K562 (cell line): ENCODE measurements around the gene SLC35G4. TPM values are rescaled to one million over a fixed set of nuclear protein-coding genes. Genes with fewer than 3 reads are reported as not detected.

Source experiments
- ATAC-seq: fragments of 200-7000 bp; cut with Tn5 transposase; 3 replicates; pipeline ENCODE4 v1.9.1; 2020; ENCODE audit warnings: moderate library complexity
- BruUV-seq: library from RNA; stranded (reverse); fragments of 400-500 nt; replicated peaks from 2 replicates; lab custom pipeline; 2021; lab: Mats Ljungman, UMichigan
- CTCF ChIA-PET: fragments of 300-600 bp; formaldehyde crosslinking; extraction: SDS; loops from one replicate; lab custom pipeline; 2021; ENCODE audit warnings: low intra/inter-chr PET ratio; lab: Yijun Ruan, JAX
- POLR2A ChIA-PET: fragments of 300-600, 350-650 bp; sonication (Branson Sonifier 250); formaldehyde crosslinking; extraction: SDS; loops from one replicate; lab custom pipeline; 2021; ENCODE audit warnings: antibody characterized with exemption, inconsistent platforms; lab: Yijun Ruan, JAX
- DNase-seq, 4 experiments: peaks; one replicate each; pipeline versions ENCODE4 v3.0.0 to v3.0.0-alpha.2; 2011 to 2018; ENCODE audit warnings: low spot score in 3 of 4, mixed read lengths in 3 of 4; ENCODE audit errors: extremely low read depth in 1 of 4
- FAIRE-seq: peaks from 2 replicates; lab custom pipeline; 2011; peaks lifted over from hg19 to GRCh38; lab: Jason Lieb, UNC
- H2AFZ ChIP-seq: 2 replicates; pipeline ENCODE4 v1.6.0; 2011; ENCODE audit warnings: low read depth, low read length, control low read depth, inconsistent platforms
- H3K27ac ChIP-seq: fragments of 200-600 bp; 3 replicates; pipeline ENCODE4 v1.8.0; 2011; ENCODE audit warnings: low read depth, mild to moderate bottlenecking, control low read depth, inconsistent platforms, low read length, moderate library complexity, mixed read lengths; ENCODE audit errors: extremely low read depth
- H3K27me3 ChIP-seq, 2 experiments: fragments of 300-600 bp in 1 of 2; 2 replicates in 1 of 2; 3 replicates in 1 of 2; pipeline versions ENCODE4 v1.6.0 to v1.8.0; 2011; ENCODE audit warnings: inconsistent platforms in 2 of 2, low read length in 2 of 2, mild to moderate bottlenecking in 1 of 2, mixed read lengths in 1 of 2, moderate library complexity in 1 of 2; ENCODE audit not compliant: control insufficient read depth in 2 of 2, insufficient read depth in 2 of 2
- H3K36me3 ChIP-seq: fragments of 300-600 bp; 3 replicates; pipeline ENCODE4 v1.8.0; 2011; ENCODE audit warnings: mild to moderate bottlenecking, low read length, inconsistent platforms; ENCODE audit not compliant: control insufficient read depth, insufficient read depth
- H3K4me1 ChIP-seq, 2 experiments: fragments of 200-600 bp in 1 of 2; replicated peaks in 1 of 2; 2 replicates in 1 of 2; 3 replicates in 1 of 2; pipeline versions ENCODE4 v1.5.1 to v1.8.0; 2011; ENCODE audit warnings: inconsistent platforms in 2 of 2, low read length in 2 of 2, mild to moderate bottlenecking in 1 of 2, mixed read lengths in 1 of 2, moderate library complexity in 1 of 2; ENCODE audit not compliant: control insufficient read depth in 2 of 2, insufficient read depth in 2 of 2
- H3K4me2 ChIP-seq: 2 replicates; pipeline ENCODE4 v1.6.1; 2011; ENCODE audit warnings: low read length, control low read depth, inconsistent platforms, mixed read lengths; ENCODE audit not compliant: insufficient read depth
- H3K4me3 ChIP-seq: fragments of 200-600 bp; sonication (generic), shearing (Covaris generic); 2 replicates; pipeline ENCODE4 v1.5.1; 2016; ENCODE audit warnings: control low read depth, inconsistent platforms
- H3K79me2 ChIP-seq: fragments of 200-600 bp; 3 replicates; pipeline ENCODE4 v1.8.0; 2011; ENCODE audit warnings: low read length, inconsistent platforms; ENCODE audit not compliant: control insufficient read depth, insufficient read depth
- H3K9ac ChIP-seq, 2 experiments: 2 replicates each; pipeline versions ENCODE4 v1.6.0 to v1.6.1; 2011; ENCODE audit warnings: low read depth in 2 of 2, low read length in 2 of 2, control low read depth in 1 of 2, inconsistent platforms in 1 of 2, mild to moderate bottlenecking in 1 of 2, mixed read lengths in 1 of 2; ENCODE audit not compliant: insufficient read depth in 1 of 2
- H3K9me1 ChIP-seq: one replicate; pipeline ENCODE4 v1.6.0; 2011; ENCODE audit warnings: inconsistent platforms, mild to moderate bottlenecking, low read length, moderate library complexity; ENCODE audit not compliant: control insufficient read depth, insufficient read depth
- H3K9me3 ChIP-seq: replicated peaks from 2 replicates; pipeline ENCODE4 v1.5.1; 2011; ENCODE audit warnings: low read depth, low read length, inconsistent platforms; ENCODE audit not compliant: control insufficient read depth, insufficient read depth
- H4K20me1 ChIP-seq: replicated peaks from 2 replicates; pipeline ENCODE4 v1.6.1; 2011; ENCODE audit warnings: low read length, inconsistent platforms, mixed read lengths; ENCODE audit not compliant: control insufficient read depth, insufficient read depth
- AFF1 ChIP-seq, 2 experiments: fragments of 450-650 bp; IDR thresholded peaks; 2 replicates each; pipeline ENCODE4 v1.6.1; 2018; ENCODE audit warnings: mild to moderate bottlenecking in 2 of 2, low read depth in 1 of 2; ENCODE audit not compliant: partially characterized antibody in 2 of 2
- KDM2B ChIP-seq: fragments of 250-450 bp; sonication (Bioruptor Pico); IDR thresholded peaks from 2 replicates; pipeline ENCODE4 v1.8.0; 2021; ENCODE audit warnings: mild to moderate bottlenecking, moderate library complexity
- KLF16 ChIP-seq: IDR thresholded peaks from 2 replicates; pipeline ENCODE4 v1.6.1; 2016; ENCODE audit warnings: antibody characterized with exemption
- L3MBTL2 ChIP-seq: fragments of 450-650 bp; IDR thresholded peaks from 2 replicates; pipeline ENCODE4 v1.6.1; 2016; ENCODE audit warnings: mild to moderate bottlenecking, moderate library complexity
- MYC ChIP-seq, 2 experiments: fragments of 250-450 bp in 1 of 2; sonication (Bioruptor Pico) in 1 of 2; IDR thresholded peaks; 2 replicates each; pipeline versions ENCODE4 v1.5.1 to v1.6.1; 2012 to 2021; ENCODE audit warnings: low read depth in 2 of 2, borderline replicate concordance in 1 of 2, improper control_type of control experiment in 1 of 2, low read length in 1 of 2, mild to moderate bottlenecking in 1 of 2, moderate library complexity in 1 of 2
- NFE2L1 ChIP-seq: fragments of 450-650 bp; IDR thresholded peaks from 2 replicates; pipeline ENCODE4 v1.6.1; 2016; ENCODE audit warnings: missing genetic modification characterization, low read depth, mild to moderate bottlenecking, missing compliant biosample characterization, moderate library complexity, borderline replicate concordance
- RBBP5 ChIP-seq: fragments of 200-600 bp; sonication (generic); IDR thresholded peaks from 2 replicates; pipeline ENCODE4 v1.6.1; 2012; ENCODE audit warnings: borderline replicate concordance, mild to moderate bottlenecking, low read length, control low read depth, inconsistent platforms; ENCODE audit not compliant: insufficient read depth, poor library complexity, severe bottlenecking
- SMARCB1 ChIP-seq: IDR thresholded peaks from 2 replicates; pipeline ENCODE4 v1.6.1; 2011; ENCODE audit warnings: improper control_type of control experiment, low read depth; ENCODE audit not compliant: insufficient read length
- SOX6 ChIP-seq: fragments of 450-650 bp; IDR thresholded peaks from 2 replicates; pipeline ENCODE4 v1.6.1; 2014; ENCODE audit warnings: mild to moderate bottlenecking
- TAF9B ChIP-seq: fragments of 450-650 bp; IDR thresholded peaks from 2 replicates; pipeline ENCODE4 v1.6.1; 2018; ENCODE audit warnings: mild to moderate bottlenecking; ENCODE audit not compliant: partially characterized antibody
- TOE1 ChIP-seq, 2 experiments: fragments of 450-650 bp in 1 of 2; sonication (generic) in 1 of 2; formaldehyde crosslinking in 1 of 2; IDR thresholded peaks; 2 replicates each; pipeline versions ENCODE4 v1.7.1 to v1.8.0; 2016 to 2022; ENCODE audit warnings: borderline replicate concordance in 2 of 2, mild to moderate bottlenecking in 2 of 2, antibody characterized with exemption in 1 of 2, inconsistent platforms in 1 of 2, low read depth in 1 of 2, missing genetic modification reagents in 1 of 2, moderate library complexity in 1 of 2
- U2AF1 ChIP-seq: fragments of 200-400 bp; formaldehyde crosslinking; optimal IDR thresholded peaks from 2 replicates; pipeline ENCODE3; 2017; ENCODE audit warnings: mild to moderate bottlenecking, low read depth, low read length, moderate library complexity
- WHSC1 ChIP-seq: IDR thresholded peaks from one replicate; pipeline ENCODE4 v1.6.1; 2012; ENCODE audit warnings: low read length, control low read depth, inconsistent platforms
- ZBED1 ChIP-seq: IDR thresholded peaks from 2 replicates; pipeline ENCODE4 v1.6.1; 2014
- ZNF146 ChIP-seq: IDR thresholded peaks from one replicate; pipeline ENCODE4 v1.6.1; 2018; ENCODE audit warnings: missing compliant biosample characterization; ENCODE audit not compliant: unreplicated experiment
- WGBS: fragments of 100-300 bp; shearing (Covaris generic); methylation state at CpG from one replicate; pipeline ENCODE4 v1.1.6; 2016; ENCODE audit warnings: low coverage, mixed read lengths; ENCODE audit not compliant: insufficient coverage; ENCODE audit errors: missing lambda C conversion rate; 5-methylcytosine and 5-hydroxymethylcytosine counted together
- in situ Hi-C: fragments of 300-500 bp; cut with MboI; formaldehyde crosslinking; loops from 4 replicates; pipeline ENCODE4 v1.15.0; 2018; ENCODE audit warnings: inconsistent platforms, mixed read lengths
- intact Hi-C: fragments of 100-400 bp; cut with micrococcal nuclease; formaldehyde crosslinking; loops from 2 replicates; pipeline ENCODE4 v1.14.2; 2022
- polyA plus RNA-seq, 8 experiments: library from polyadenylated mRNA; depleted of rRNA in 4 of 8; stranded (reverse) in 5 of 8; unstranded in 3 of 8; fragments of >200 nt; fragmentation: Nextera tagmentation in 2 of 8; fragmentation: Illumina TruSeq in 1 of 8; extraction: Ambion mirVana in 2 of 8; extraction: Trizol in 1 of 8; gene quantifications; 2 replicates each; pipeline versions ENCODE4 v1.2.1 to v1.2.3, GENCODE V29; 2011 to 2014; ENCODE audit warnings: inconsistent platforms in 1 of 8, missing spikeins in 1 of 8
- total RNA-seq, 7 experiments: library from RNA; depleted of rRNA in 6 of 7; stranded (reverse); fragments of >200 nt in 6 of 7; fragmentation: Illumina TruSeq in 2 of 7; extraction: Trizol in 2 of 7; gene quantifications; 2 replicates each; pipeline versions ENCODE4 v1.2.1 to v1.2.3, GENCODE V29; 2011 to 2021; ENCODE audit warnings: low replicate concordance in 1 of 7
- TF ChIP-seq, protein P1 (sequence below): fragments of 250-450 bp; sonication (Bioruptor Pico); IDR thresholded peaks from 2 replicates; pipeline ENCODE4 v1.5.0; 2020; ENCODE audit warnings: mild to moderate bottlenecking

Gene SLC35G4
- total and polyA plus RNA-seq, 9 of the 15 experiments (the other 6 are each of a cell fraction or from before 2014, with no cell fraction given): not detected

DNA sequence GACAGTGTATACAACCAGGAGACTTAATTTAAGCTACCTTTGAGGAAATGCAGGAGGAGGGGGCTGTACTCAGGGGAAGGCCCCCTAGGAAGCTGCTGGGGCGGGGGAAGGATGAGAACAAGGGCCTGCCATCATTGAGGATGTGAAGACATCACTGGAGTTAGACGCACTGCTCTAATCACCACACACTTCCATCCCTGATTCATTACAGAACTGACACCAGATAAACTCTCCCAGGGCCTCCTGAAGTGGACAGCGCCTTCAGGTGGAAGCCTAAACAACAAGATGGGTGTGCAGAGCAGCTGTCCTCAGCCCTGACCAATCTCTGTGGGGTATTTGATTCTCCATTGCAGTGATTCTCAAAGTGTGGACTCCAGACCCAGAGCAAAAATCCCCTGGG, 30.6 kb upstream of the SLC35G4 start:
- WGBS: 0% methylated on average over 3 of the region's 3 CpGs
- Histone ChIP-seq H2AFZ (no peak overlapping the region), H3K79me2 (no peaks in the 10 kb centered on the region), H3K9me3 (no peaks in the 10 kb centered on the region), H3K27ac (no peak overlapping the region), H3K4me1 (no peaks in the 10 kb centered on the region), H3K27me3 (no peaks in the 10 kb centered on the region; a peak in 2 of 5 replicates), H3K4me3 (no peak overlapping the region), H4K20me1 (no peaks in the 10 kb centered on the region; the same call in 1 of the 2 replicates), H3K9me1 (no peaks in the 10 kb centered on the region), H3K4me2 (no peak overlapping the region), H3K36me3 (no peaks in the 10 kb centered on the region), H3K9ac (no peak overlapping the region)
- no peak for TF ChIP-seq MYC (IDR thresholded peaks at IDR 0.05; ENCODE audit: low read depth, low read length)
- TF ChIP-seq MYC (CRISPR knock-in tag; IDR thresholded peaks at IDR 0.05; ENCODE audit: borderline replicate concordance, low read depth): no peak
- TF ChIP-seq NFE2L1: no peak
- no peak for TF ChIP-seq KLF16
- no peak for TF ChIP-seq KDM2B (CRISPR knock-in tag)
- TF ChIP-seq AFF1 (IDR thresholded peaks at IDR 0.05; ENCODE audit: low read depth in 1 of 2, partially characterized antibody in 2 of 2): no peak
- TF ChIP-seq ZBED1: no peak
- TF ChIP-seq, protein P1, sequence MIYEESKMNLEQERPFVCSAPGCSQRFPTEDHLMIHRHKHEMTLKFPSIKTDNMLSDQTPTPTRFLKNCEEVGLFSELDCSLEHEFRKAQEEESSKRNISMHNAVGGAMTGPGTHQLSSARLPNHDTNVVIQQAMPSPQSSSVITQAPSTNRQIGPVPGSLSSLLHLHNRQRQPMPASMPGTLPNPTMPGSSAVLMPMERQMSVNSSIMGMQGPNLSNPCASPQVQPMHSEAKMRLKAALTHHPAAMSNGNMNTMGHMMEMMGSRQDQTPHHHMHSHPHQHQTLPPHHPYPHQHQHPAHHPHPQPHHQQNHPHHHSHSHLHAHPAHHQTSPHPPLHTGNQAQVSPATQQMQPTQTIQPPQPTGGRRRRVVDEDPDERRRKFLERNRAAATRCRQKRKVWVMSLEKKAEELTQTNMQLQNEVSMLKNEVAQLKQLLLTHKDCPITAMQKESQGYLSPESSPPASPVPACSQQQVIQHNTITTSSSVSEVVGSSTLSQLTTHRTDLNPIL (CRISPR knock-in tag): no peak
- TF ChIP-seq L3MBTL2: no peak
- TF ChIP-seq U2AF1: no peak
- no peak for TF ChIP-seq ZNF146 (CRISPR knock-in tag)
- TF ChIP-seq WHSC1: no peak
- no peak for TF ChIP-seq SOX6
- no peak for TF ChIP-seq TOE1 (IDR thresholded peaks at IDR 0.05; ENCODE audit: borderline replicate concordance)
- TF ChIP-seq TOE1 (CRISPR knock-in tag; IDR thresholded peaks at IDR 0.05; ENCODE audit: borderline replicate concordance, low read depth): no peak
- no peak for TF ChIP-seq SMARCB1
- no peak for TF ChIP-seq RBBP5
- no peak for TF ChIP-seq TAF9B
- BruUV-seq: no TSS peak
- DNase-seq (no peak), FAIRE-seq (no peak), ATAC-seq (no peak)
- intact Hi-C loops: no loop called here
- in situ Hi-C loops: no loop called here
- CTCF ChIA-PET: no interaction called here
- POLR2A ChIA-PET: interaction anchor here (0.7 kb wide), 1 partner anchor 260 kb away, joined by 3 read pairs; no protein-coding TSS in a partner anchor
